Esophagus squamous epithelium (tissue), 4 donors: ENCODE data around the gene GSTO2.

Experiments
- CTCF ChIP-seq, 6 experiments: fragments of 450-650 bp in 4 of 6; fragments of 200-600 bp in 2 of 6; sonication (generic) in 2 of 6; IDR thresholded peaks; one replicate each; pipeline ENCODE4 v1.5.1; 2016 to 2019; ENCODE audit warnings: antibody characterized with exemption in 6 of 6, mild to moderate bottlenecking in 4 of 6, moderate library complexity in 4 of 6
- POLR2A ChIP-seq, 4 donors: fragments of 450-650 bp; IDR thresholded peaks; one replicate each; pipeline ENCODE4 v1.6.1; 2017; ENCODE audit warnings: antibody characterized with exemption in 4 of 4, mild to moderate bottlenecking in 4 of 4, moderate library complexity in 3 of 4

- TF ChIP-seq CTCF (IDR thresholded peaks at IDR 0.05) (no peak), POLR2A (IDR thresholded peaks at IDR 0.05) (no peak)
Measured at GRCh38 chr10:104303594-104304355, 34.8 kb downstream of the GSTO2 start.
